GM12864 (cell line): ENCODE measurements around the gene ECSCR.

Experiments used
- DNase-seq: peaks from one replicate; pipeline ENCODE4 v3.0.0-alpha.2; 2011; ENCODE audit warnings: low read depth
- H3K4me3 ChIP-seq: 2 replicates; pipeline ENCODE4 v1.5.1; 2011; ENCODE audit warnings: mild to moderate bottlenecking, low read depth, low read length, control low read depth
- TF ChIP-seq, protein P1 (sequence below): IDR thresholded peaks from 2 replicates; pipeline ENCODE4 v1.5.1; 2011; ENCODE audit warnings: low read depth, mild to moderate bottlenecking, moderate library complexity, low read length, control low read depth, inconsistent platforms; ENCODE audit errors: missing control alignments

Gene ECSCR

DNA sequence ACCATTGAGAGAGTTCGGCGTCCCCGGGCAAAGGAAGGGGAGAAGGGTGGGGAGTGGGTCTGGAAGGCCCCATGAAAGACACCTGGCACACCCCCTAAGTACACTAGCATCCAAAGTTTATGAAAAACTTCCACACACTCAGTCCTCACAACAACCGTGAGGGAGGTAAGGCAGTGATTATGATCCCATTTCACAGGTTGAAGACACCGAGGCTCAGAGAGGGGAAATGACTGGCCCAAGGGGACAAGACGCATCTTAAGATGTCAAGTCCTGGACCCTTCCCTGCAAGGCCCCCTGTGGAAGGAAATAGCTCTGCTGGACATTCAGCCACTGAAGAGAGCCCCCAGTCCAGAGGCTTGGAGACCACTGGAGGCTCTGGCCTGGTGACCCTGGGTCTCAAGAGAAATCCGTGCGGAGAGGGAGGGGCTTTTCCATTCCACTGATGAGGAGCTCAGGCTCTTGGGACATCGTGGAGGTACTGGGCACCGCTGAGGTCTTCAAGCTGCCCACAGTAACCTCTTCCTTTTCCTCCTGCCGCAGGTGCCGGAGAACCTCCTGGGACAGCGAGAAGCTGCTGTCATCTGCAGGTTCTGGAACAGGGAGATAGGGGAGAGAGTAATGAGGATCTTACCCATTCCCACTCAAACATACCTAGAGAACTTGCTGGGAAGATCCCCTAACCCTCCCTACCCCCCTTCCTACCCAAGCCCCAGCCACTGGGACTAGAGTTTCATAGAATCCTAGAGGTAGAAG, 13.5 kb upstream of the ECSCR start:
- no peak overlapping the region for H3K4me3 ChIP-seq
- TF ChIP-seq, protein P1, sequence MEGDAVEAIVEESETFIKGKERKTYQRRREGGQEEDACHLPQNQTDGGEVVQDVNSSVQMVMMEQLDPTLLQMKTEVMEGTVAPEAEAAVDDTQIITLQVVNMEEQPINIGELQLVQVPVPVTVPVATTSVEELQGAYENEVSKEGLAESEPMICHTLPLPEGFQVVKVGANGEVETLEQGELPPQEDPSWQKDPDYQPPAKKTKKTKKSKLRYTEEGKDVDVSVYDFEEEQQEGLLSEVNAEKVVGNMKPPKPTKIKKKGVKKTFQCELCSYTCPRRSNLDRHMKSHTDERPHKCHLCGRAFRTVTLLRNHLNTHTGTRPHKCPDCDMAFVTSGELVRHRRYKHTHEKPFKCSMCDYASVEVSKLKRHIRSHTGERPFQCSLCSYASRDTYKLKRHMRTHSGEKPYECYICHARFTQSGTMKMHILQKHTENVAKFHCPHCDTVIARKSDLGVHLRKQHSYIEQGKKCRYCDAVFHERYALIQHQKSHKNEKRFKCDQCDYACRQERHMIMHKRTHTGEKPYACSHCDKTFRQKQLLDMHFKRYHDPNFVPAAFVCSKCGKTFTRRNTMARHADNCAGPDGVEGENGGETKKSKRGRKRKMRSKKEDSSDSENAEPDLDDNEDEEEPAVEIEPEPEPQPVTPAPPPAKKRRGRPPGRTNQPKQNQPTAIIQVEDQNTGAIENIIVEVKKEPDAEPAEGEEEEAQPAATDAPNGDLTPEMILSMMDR: no peak
- DNase-seq: no peak

DNA sequence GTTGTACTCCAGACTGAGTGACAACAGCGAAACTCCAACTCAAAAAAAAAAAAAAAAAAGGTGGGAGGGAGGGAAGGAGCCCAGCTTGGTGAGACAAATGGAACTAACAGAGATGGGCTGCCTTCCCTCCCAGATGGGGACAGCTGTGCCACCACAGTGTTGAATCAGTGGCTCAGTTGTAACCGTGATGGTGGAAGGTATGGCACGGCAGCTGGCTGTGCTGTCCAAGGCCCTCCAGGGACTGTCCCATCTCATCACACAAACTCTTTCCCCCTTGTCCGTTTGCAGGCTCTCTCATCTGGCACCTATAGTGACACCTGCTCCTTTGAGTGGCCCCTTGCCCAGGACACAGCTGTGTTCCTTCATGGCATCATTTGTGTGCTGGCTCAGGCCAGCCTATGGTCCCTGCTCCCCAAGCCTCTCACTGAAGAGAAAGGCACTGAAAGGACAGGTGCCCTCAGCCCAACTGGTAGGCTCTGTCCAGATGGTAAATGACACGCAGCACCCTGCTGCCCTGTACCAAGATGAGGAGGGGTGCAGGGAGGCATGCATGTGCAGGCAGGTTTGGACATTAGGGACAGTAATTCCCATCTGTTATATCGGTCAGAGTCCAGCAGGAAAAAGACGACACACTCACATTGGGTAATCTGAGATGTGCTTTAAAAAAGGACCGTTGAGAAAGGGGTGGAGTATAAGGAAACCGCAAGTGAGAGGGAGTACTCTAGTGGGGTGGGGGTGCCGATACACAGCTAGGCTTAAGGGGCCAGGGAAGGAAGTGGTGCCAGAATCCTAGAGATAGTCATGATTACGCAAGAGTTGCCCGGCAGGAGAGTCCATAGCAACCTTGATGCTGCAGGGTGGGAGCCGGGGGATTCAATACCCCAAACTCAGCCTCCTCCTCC, 12.6 kb upstream of the ECSCR start:
- TF ChIP-seq, protein P1: no peak
- no peak overlapping the region for H3K4me3 ChIP-seq
- DNase-seq: no peak

DNA sequence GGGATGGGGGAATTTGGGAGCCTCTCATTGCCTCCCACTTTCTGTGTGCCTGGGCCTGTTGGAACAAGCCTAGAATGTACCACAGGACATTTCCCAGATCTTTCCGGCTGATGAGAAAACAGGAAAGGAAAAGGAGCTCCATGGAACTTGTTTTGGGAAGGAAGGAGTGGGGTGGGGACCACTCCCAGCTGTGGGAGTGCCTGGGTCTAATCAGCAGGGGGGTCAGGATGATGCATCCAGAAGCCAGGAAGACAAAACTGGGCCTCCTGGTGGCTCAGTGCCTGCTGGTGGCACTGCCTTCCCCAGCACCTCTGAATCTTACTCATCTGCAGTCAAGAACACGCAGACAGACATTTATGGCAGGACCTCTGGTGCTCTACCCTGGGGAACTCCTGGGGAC, 11.0 kb upstream of the ECSCR start:
- no peak overlapping the region for H3K4me3 ChIP-seq
- no peak for DNase-seq
- TF ChIP-seq, protein P1: no peak

DNA sequence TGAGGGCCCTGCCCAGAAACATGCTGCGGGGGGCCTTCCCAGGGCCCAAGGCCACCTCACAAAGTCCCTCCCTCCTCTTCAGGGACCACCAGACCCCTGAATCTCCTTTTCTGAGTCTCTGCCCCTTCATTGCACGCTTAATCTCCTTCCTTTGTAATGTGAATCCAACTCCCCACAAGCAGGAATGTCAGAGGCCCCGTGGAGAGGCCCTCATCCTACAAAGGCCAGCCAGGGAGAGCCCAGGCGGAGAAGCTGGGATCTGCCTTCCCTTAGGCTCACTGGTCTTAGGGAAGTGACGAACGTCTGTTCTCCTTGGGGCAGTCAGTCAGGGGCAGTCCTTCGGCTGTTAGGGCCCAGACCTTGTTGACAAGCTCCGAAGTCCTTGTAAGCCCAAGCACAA, 10.6 kb upstream of the ECSCR start:
- DNase-seq: no peak
- H3K4me3 ChIP-seq: no peak overlapping the region
- TF ChIP-seq, protein P1: no peak

DNA sequence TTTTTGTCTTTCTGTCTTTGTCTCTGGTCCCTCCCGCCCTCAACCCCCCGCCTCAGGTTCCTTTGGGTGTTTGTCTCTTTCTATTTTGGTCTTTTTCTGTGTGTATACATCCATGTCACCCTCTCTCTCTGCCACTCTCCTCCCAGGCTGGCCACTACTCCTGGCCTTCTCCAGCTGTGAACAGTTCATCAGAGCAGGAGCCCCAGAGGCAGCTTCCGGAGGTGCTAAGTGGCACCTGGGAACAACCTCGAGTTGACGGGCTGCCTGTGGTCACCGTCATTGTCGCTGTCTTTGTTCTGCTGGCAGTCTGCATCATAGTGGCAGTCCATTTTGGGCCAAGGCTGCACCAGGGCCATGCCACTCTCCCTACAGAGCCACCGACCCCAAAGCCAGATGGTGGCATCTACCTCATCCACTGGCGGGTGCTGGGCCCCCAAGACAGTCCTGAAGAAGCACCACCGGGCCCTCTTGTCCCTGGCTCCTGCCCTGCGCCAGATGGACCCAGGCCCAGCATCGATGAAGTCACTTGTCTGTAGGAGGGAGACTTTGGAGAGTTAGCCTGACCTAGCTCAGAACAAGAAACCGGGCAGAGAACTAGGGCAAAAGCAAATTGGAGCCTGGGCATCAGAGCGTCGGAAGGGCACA, 10.0 kb upstream of the ECSCR start:
- TF ChIP-seq, protein P1: no peak
- DNase-seq: no peak
- H3K4me3 ChIP-seq: no peak overlapping the region

DNA sequence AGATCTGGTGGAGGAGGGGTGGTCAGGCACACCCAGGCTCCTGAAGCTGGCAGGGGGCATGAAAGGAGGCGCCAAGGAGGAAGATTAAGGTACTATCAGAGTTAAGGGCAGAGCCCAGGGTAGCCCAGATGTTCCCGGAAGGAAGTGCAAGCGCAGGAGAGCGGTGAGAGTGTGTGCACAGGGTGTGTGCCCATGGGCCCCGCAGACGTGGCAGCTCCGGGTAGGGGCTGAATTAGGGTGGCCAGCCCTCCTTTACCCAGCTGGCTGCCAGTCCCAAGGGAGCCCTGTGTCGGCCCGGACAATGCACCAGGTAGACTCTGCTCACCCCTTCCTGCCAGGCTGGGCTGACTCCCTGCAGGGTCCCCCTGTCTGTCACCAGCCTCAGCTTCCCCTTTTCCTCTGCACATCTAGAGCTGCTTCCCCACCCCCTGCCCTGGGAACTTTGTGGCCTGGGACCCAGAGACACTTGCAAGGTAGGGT, 8.3 kb upstream of the ECSCR start, which contains the start of gene SMIM33:
Gene SMIM33, plus strand, starts transcription at position 184 of the 480 bp plus-strand sequence. Its CDS starts 118 bp downstream, at position 302.
- TF ChIP-seq, protein P1: no peak
- no peak within 1 kb of the TSS for H3K4me3 ChIP-seq
- no peak for DNase-seq
